ENCODE data around the gene NTSR1.

NTSR1 gene

DNA sequence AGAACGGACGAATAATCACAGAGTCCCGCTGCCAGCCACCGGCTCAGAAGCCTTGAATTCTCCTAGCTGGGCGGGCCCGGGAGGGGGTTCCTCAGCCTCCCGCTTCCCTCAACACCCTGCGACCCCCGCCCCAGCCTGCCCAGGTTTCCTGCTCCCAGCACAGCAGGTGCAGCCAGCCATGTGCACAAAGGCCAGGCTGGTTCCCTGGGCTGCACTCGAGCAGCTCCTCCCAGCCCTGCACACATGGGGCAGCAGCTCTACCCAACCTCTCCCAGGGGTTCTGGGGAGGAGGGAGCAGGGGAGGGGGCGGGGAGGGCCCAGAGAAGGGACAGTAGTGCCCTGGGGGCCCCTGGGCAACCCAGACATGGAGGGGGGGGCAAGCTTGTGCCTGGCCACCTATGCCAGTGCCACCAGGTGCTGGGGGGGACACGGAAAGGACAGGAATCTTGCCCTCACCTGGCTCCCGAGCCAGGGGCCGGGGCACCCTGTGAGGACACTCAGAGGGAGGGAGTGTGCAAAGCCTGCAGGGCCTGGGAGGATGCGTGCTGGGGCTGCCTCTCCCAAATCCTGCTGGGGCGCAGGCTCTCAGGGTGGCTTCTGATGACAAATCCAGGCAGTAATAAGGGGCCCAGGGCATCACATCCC, 1.2 kb upstream of the NTSR1 start:
- no peak for DNase-seq (ENCODE audit: low read depth in 1 of 2, low spot score in 1 of 2)

- no peak for DNase-seq (ENCODE audit: low read depth in 1 of 2, low spot score in 1 of 2)
Measured at GRCh38 chr20:62707921-62708521, 615 bp upstream of the NTSR1 start.

DNA sequence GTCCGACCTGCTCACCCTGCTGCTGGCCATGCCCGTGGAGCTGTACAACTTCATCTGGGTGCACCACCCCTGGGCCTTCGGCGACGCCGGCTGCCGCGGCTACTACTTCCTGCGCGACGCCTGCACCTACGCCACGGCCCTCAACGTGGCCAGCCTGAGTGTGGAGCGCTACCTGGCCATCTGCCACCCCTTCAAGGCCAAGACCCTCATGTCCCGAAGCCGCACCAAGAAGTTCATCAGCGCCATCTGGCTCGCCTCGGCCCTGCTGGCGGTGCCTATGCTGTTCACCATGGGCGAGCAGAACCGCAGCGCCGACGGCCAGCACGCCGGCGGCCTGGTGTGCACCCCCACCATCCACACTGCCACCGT, 885 bp downstream of the NTSR1 start:
- DNase-seq (ENCODE audit: low read depth in 1 of 2, low spot score in 1 of 2), result no peak

GRCh38 chr20:62710221-62710885, 1.7 kb downstream of the NTSR1 start:
- DNase-seq (ENCODE audit: low read depth in 1 of 2, low spot score in 1 of 2), result no peak

GRCh38 chr20:62710886-62711702, 2.5 kb downstream of the NTSR1 start:
- DNase-seq (ENCODE audit: low read depth in 1 of 2, low spot score in 1 of 2), result no peak

DNA sequence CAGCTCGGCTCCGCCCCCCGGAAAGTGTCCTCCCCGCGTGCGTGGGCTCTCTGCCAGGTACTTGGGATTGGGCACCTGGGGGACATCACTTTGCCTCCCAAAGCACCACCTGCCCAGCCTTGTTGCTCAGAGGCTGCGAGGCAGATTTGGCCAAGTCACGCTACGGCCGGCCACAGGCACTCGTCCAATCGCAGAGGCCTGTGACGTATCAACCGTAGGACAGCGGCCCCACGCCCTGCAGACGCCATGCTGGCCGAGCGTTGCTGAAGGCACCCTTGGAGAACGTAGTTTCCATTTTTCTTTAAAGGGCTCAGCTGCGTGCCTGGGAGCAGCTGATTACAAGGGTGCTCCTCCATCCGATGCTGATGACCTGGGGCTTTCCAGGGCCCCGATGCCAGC, 3.1 kb downstream of the NTSR1 start:
- no peak for DNase-seq (ENCODE audit: low read depth in 1 of 2, low spot score in 1 of 2)

GRCh38 chr20:62712606-62713005, 4.0 kb downstream of the NTSR1 start:
- no peak for DNase-seq (ENCODE audit: low read depth in 1 of 2, low spot score in 1 of 2)

DNA sequence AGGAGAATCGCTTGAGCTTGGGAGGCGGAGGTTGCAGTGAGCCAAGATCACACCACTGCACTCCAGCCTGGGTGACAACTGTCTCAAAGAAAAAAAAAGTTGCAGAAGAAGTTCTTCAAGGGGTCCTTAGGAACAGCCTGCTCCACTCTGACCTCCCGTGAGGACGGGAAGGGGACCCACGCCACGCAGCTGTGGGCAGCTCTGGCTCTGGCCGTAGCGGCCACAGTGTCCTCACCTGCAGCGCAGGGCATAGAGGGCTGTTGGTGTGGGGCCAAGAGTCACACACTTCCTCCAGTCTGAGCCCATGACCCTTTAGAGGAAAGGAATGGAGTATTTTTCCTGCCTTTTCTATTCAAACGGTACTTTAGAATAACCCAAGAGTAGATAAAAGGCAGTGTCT, 5.4 kb downstream of the NTSR1 start:
- DNase-seq (ENCODE audit: low read depth in 1 of 2, low spot score in 1 of 2), result no peak

GRCh38 chr20:62714799-62715198, 6.2 kb downstream of the NTSR1 start:
- DNase-seq (ENCODE audit: low read depth in 1 of 2, low spot score in 1 of 2), result no peak

DNA sequence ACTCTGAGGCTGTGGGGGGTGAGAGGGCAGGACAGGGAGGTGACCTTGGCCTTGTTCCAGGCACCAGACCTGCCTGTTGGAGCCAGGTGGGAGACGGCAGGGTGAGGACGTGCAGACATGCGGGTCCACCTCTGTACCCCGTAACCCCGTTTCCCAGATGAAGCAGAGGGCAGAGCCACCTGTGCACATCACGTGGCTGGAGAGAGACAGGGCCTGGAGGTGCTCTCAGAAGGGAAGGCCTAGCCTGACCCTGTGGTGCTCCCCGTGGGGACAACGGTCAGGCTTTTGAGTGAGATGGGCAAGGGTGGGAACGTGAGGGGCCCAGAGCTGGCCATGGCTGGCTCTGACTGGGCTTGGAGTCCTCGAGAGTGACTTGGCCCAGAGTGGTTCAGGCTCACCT, 6.6 kb downstream of the NTSR1 start:
- DNase-seq (ENCODE audit: low read depth in 1 of 2, low spot score in 1 of 2), result no peak

- DNase-seq (ENCODE audit: low read depth in 1 of 2, low spot score in 1 of 2), result peak in 1 of 2 donors; percentile 13
Measured at GRCh38 chr20:62716198-62716940, 7.7 kb downstream of the NTSR1 start.

DNA sequence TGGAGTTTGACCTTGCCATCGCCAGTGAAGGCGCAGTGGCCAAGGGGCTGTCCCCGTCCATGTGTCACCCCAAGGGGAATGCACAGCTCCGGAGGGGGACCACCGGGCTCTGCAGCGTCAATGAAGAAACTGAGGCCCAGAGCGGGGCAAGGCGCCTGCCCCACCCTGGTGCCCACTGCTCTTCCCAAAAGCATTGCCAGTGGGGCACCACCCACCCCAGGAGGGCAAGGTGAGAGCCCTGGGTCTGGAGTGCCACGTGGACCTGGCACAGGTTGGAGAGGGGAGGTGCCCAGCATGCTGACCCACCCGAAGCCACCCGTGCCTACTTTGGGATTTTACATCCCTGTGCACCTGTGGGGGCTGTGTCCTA, 8.3 kb downstream of the NTSR1 start:
- DNase-seq (ENCODE audit: low read depth in 1 of 2, low spot score in 1 of 2), result no peak

- no peak for DNase-seq (ENCODE audit: low read depth in 1 of 2, low spot score in 1 of 2)
Measured at GRCh38 chr20:62717933-62718332, 9.3 kb downstream of the NTSR1 start.

- DNase-seq (ENCODE audit: low read depth in 1 of 2, low spot score in 1 of 2), result no peak
Measured at GRCh38 chr20:62718546-62718945, 9.9 kb downstream of the NTSR1 start.

DNA sequence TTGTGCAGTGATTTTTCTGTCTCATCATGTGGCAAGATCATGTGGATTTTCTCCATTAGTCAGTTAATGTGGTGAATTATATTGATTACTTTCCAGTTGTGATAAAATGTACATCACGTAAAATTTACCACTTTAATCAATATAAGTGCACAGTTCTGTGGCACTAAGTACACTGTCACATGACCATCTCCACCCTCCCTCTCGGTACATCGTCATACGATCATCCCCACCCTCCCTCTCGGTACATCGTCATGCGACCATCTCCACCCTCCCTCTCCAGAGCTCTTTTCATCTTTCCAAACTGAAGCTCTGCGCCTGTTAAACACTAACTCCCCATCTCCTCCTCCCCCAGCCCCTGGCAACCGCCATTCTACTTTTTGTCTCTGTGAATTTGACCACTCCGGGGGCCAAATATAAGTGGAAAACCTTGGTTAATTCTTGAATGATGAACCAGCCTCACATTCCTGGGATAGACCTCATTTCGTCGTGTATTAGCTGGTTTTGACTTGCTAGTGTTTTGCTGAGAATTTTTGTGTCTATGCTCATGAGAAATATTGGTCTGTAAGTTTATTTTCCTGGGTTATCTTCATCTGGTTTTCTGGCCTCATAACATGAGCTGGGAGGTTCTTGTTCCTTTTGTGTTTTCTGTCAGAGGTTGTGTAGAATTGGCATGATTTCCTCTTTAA, 10.8 kb downstream of the NTSR1 start:
- DNase-seq (ENCODE audit: low read depth in 1 of 2, low spot score in 1 of 2), result no peak

DNA sequence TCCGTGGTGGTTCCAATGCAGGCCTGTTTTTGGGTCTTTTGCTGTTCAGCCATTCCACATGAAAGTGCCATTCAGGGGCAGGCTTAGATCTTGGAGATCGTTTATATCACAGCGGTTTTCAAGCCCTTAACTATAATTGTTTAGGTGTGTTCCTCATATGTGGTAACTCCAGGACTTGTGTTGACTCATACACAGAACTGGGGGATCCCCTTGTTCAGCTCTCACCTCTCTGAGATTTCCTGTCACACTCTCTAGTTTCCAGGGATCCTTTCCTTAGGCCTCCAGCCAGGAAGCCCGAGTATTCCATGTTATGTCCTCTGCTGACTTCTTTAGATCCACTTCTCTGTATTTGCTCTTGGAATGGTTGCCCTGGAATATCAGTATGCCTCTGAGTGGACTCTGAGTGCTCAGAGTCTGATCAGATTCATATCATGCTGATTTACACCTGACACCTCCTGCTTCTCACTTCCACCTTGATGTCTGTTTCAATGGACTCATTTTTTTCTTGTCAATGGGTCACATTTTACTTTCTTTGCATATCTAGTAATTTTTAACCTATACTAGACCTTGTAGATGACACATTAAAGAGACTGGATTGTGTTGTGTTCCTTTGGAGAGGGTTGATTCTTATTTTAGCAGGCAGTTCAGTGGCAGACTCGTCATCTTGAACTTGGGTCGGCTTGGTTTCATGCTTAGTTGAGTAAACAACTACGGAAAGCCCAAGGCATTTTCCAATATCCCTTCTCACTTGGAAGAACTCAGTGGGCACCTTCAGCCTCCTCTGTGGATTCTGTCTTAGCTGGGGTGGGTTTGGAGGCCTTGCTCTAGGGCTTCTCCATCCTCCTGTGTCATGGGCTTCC, 13.1 kb downstream of the NTSR1 start:
- DNase-seq (ENCODE audit: low read depth in 1 of 2, low spot score in 1 of 2), result no peak

DNA sequence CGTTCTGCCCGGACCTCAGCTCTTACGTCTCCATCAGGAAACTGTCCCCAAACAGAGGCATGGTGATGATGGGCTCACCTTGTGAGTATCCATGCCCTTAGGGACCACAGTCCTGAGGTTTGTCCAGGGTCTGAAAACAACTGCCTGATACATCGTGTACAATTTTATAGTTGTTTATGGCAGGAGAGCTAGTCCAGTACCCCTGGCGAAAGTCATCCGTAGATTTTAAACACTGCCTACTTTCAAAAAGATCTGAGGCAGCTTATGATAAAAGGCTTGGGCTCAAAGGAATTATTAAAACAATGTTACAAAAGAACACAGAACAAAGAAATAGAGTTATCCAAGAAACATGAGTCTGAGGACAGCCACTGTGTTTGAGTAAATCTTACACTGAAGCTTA, 14.0 kb downstream of the NTSR1 start:
- DNase-seq (ENCODE audit: low read depth in 1 of 2, low spot score in 1 of 2), result no peak

- no peak for DNase-seq (ENCODE audit: low read depth in 1 of 2, low spot score in 1 of 2)
Measured at GRCh38 chr20:62723351-62723750, 14.7 kb downstream of the NTSR1 start.

DNA sequence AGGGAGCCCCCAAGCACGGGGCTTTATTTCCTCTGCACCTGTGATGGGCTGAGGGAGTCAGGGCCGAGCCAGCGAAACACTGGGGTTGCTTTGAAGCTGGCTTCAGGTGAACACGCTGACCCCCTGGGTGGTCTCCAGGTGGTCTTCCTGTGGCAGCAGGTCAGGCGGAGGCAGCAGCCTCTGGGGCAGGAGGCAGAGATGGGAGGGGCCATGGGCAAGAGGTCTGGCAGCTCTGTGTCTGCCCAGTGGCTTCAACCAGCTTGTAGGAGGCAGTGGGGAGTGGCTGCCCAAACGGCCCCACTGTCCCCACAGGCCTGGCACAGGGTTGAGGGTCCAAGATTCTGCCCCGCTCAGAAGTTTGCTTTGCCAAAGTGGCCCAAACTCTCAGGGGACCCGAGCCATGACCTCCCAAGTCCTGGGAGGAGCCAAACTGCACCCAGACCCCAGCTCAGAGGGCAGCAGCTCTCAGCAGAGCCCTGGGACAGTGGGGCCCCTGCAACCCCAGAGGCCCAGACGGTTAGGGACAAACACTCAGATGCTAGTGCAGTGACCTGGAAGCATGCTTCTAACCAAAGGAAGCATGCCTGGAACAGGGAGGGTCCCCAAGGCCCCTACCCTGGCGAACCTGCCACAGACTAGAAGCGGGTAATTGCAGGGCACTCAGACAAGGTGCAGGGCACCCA, 15.3 kb downstream of the NTSR1 start:
- DNase-seq (ENCODE audit: low read depth in 1 of 2, low spot score in 1 of 2), result no peak
